GM12891 (cell line): ENCODE measurements around the gene BICC1.

Source experiments
- POLR2A ChIP-seq: IDR thresholded peaks from 2 replicates; pipeline ENCODE4 v1.6.1; 2011; ENCODE audit warnings: low read depth, low read length, control low read depth
- SPI1 ChIP-seq: IDR thresholded peaks from 2 replicates; pipeline ENCODE4 v1.6.1; 2011; ENCODE audit warnings: low read depth, low read length, control low read depth

DNA sequence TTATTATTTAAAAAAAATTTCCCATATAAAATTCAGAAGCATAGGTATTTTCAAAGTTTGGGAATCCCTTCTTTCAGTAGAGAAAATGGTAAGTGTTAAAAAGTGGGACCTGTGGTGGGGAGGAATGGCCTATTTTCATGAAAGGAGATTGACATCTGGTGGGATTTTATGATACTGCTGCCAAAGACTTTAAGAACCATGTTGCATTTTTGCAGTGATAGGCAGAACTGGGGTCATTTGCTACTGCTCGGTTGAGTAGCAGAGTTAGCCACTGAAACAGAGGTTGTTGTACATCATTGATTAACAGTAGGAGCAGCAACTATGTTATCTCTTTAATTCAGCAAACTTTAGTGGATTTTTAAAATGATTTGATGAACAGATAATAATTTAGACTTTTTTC is 4.4 kb downstream of the BICC1 start:
- TF ChIP-seq POLR2A = no peak
- no peak for TF ChIP-seq SPI1
